Stimulated activated CD8-positive, alpha-beta memory T cell treated with anti-CD3 and anti-CD28 coated beads, Interleukin-12 subunit alpha, Interleukin-12 subunit beta, amount 100 ng/mL, for 24 hours (primary cell): ENCODE results near the gene DLK1.

Experiments used
- DNase-seq: peaks from one replicate; pipeline ENCODE4 v3.0.0-alpha.2; 2020; ENCODE audit errors: extremely low read depth

Gene DLK1

DNA sequence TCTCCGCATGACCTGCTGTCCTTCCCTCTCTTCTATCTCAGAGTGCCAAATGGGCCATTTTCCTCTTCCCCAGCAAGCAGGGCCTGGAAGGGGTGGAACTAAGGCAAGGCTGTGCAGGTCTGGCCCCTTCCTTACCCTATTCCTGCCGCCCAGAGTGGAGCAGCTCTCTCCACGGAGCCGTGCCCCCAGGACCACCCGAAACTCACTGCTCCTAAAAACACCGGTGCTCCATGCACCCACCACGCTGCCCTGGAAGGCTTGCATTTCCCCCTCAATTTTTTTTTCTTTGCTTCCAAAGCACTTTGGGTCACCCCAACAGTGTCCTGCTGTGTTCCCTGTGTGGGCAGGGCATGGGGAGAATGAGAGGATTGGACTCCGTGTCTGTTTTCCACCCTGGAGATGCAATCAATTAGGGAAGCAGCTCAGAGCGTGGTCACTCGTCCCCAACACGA is 50.7 kb downstream of the DLK1 start:
- no peak for DNase-seq

DNA sequence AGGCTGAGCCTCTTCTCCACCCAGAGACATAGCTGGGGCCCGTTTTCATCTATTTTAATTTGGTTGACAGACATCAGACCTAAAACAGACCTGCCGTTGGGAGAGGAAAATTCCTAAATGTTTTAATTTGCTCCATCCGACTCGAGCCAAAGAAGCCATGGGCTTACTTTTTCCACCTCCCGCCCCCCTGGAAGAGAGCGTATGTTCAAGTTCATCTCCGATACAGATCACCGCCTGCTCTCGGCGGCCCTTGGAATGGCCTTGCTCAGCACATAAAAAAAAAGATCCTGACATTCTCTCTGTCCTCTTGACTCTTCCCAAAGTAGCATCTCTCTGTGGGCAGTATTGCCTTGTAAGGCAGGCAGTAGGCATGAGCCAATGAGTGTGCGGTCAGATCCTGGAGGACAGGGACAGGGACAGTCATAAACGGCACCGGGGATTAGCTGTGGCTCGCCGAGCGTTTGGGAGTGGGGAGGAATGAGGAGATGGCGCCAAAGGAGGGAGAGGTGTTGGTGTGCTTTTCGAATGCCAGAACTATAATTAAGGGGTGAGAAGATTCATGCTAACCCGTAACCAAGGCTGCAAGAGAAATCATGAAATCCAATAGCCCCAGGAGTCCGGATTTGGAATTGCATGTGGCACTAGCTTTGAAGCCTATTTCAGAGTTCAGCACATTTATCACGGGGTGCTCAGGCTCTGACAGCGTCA is 51.3 kb downstream of the DLK1 start:
- no peak for DNase-seq

DNA sequence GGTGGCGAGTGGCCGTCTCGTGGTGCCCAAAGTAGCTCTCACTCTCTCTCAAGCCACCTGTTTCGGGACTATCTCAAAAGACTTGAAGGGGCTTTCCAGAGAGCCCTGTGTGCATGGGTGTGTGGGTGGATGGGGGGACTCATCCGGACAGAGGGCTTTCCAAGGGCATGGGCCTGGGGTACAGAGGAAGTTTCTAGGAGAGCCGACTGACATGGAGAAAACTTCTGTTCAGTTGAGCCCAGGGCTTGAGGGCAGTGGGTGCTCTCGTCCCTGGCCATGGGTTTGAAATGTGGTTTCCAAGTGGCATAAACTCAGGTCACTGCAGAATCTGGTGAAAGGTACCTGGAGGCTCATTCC is 51.8 kb downstream of the DLK1 start:
- DNase-seq, result no peak

GRCh38 chr14:100778951-100779690 is 52.4 kb downstream of the DLK1 start:
- DNase-seq, result no peak

DNA sequence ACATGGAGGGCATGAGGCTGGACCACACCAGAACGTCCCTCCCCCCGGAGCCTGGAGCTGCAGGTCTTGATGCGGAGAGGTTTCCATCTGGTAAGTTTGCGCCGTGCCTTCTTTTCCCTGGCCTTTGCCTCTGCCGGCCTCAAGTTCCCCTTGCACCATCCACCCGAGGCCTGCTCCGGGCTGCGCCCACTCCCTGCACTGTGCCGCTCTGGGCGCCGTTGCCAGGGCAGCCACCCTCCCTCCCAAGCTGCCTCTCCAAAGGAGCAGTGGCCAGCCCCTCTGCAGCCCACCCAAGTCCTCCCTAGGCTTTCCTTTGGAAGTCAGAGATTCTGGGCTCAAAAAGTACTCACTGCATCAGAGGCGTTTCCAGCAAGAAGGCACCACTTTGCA is 53.0 kb downstream of the DLK1 start:
- DNase-seq, result no peak

- DNase-seq, result no peak
Measured at GRCh38 chr14:100780246-100780645, 53.6 kb downstream of the DLK1 start.

- no peak for DNase-seq
Measured at GRCh38 chr14:100780646-100781355, 54.1 kb downstream of the DLK1 start.

GRCh38 chr14:100781952-100782351 is 55.3 kb downstream of the DLK1 start:
- no peak for DNase-seq

- no peak for DNase-seq
Measured at GRCh38 chr14:100782516-100783320, 56.0 kb downstream of the DLK1 start.

- no peak for DNase-seq
Measured at GRCh38 chr14:100783630-100784370, 57.1 kb downstream of the DLK1 start.

DNA sequence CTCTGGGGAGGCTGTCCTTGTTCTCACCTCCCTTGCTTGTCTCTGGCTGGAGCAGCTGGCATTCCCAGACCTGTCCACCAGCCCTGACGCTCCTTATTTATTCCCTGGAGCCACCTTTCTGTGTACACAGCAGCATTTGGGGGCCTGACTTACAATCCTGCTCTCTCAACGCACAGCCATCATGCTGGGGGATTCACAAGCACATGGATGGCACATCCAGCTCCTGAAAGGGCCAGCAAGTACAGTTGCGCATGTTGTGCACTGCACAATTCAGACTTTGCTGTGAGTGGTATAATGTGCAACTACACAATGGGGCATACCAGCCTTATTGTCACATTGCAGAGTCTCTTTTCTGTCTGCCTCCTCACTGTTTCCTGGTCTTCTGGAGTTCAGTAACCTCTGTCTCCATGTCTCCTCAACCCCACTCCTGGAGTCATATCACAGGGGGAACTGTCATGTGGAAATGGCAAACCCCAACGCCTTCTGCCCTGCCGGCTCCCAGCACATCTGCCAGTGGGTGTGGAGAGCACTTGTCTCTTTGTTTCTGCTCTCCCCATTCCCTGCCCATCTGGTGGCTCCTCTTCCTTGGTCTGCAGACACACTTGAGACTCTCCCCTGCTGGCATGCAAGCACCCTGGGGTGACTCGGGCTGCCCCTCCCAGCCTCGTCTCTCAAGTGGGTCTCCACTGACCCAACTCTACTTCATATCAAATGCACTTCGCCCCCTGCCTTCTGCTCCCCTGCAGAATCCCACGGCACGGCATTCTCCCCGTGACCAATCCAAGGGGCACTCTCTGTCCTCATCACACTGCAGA is 58.0 kb downstream of the DLK1 start:
- no peak for DNase-seq

DNA sequence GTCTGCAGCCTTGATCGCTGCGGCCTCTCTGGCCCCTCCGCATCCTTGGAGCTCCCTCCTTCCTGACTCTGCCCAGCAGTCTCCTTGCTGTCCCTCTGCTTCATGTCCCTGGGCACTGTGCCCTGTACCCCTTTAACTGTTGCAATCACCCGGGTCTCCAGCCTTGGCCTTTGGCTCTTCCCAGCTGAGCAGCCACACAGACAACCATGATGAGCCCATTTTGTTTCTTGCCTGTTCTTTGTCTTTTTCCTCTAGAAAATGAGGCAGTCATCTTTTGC is 58.6 kb downstream of the DLK1 start:
- no peak for DNase-seq

- DNase-seq, result no peak
Measured at GRCh38 chr14:100785626-100786025, 58.9 kb downstream of the DLK1 start.

GRCh38 chr14:100786131-100786530 is 59.4 kb downstream of the DLK1 start:
- no peak for DNase-seq

- no peak for DNase-seq
Measured at GRCh38 chr14:100786576-100787219, 60.0 kb downstream of the DLK1 start.

GRCh38 chr14:100787659-100788058 is 61.0 kb downstream of the DLK1 start:
- DNase-seq, result no peak
